CD4-positive, alpha-beta memory T cell (primary cell): ENCODE measurements around the gene DICER1. TPM values are rescaled to one million over a fixed set of nuclear protein-coding genes. Genes with fewer than 3 reads are reported as not detected.
A peak's percentile ranks its signal among the peaks of the same experiment; 100 is the strongest.

Experiments used
- CTCF ChIA-PET: fragments of 350-600 bp; sonication (Branson Sonifier 250); formaldehyde crosslinking; loops from one replicate; lab custom pipeline; 2021; ENCODE audit warnings: inconsistent platforms; ENCODE audit not compliant: partially characterized antibody; lab: Charles Lee
- POLR2A ChIA-PET: fragments of 350-600 bp; sonication (Branson Sonifier 250); formaldehyde crosslinking; loops from one replicate; lab custom pipeline; 2021; ENCODE audit not compliant: partially characterized antibody; lab: Charles Lee
- DNase-seq, 5 donors: peaks; one replicate each; pipeline versions ENCODE4 v3.0.0 to v3.0.0-alpha.2; 2020 to 2022; ENCODE audit warnings: mixed read lengths in 1 of 5
- H3K27ac ChIP-seq: one replicate; pipeline ENCODE4 v1.7.0; 2013; ENCODE audit warnings: low read depth, low read length
- H3K27me3 ChIP-seq: 2 replicates; pipeline ENCODE4 v1.7.0; 2013; ENCODE audit warnings: mild to moderate bottlenecking, low read length, moderate library complexity; ENCODE audit not compliant: insufficient read depth
- H3K36me3 ChIP-seq: 2 replicates; pipeline ENCODE4 v1.7.0; 2013; ENCODE audit warnings: mild to moderate bottlenecking, low read length, moderate library complexity; ENCODE audit not compliant: insufficient read depth
- H3K4me1 ChIP-seq: 2 replicates; pipeline ENCODE4 v1.7.0; 2013; ENCODE audit warnings: mild to moderate bottlenecking, low read length, moderate library complexity; ENCODE audit not compliant: insufficient read depth
- H3K4me3 ChIP-seq, 2 donors: one replicate each; pipeline ENCODE4 v1.7.0; 2013; ENCODE audit warnings: low read length in 2 of 2, mild to moderate bottlenecking in 1 of 2
- H3K9me3 ChIP-seq, 2 donors: one replicate each; pipeline ENCODE4 v1.7.0; 2013; ENCODE audit warnings: low read length in 2 of 2, control low read depth in 1 of 2; ENCODE audit not compliant: control insufficient read depth in 1 of 2
- H3K27ac Mint-ChIP-seq, 7 donors: one replicate each; pipeline ENCODE4 v1.8.0; 2020 to 2021; ENCODE audit warnings: mixed read lengths in 7 of 7, mild to moderate bottlenecking in 6 of 7, inconsistent platforms in 3 of 7, moderate library complexity in 3 of 7
- H3K27me3 Mint-ChIP-seq, 2 donors: one replicate each; pipeline ENCODE4 v1.8.0; 2020 to 2021; ENCODE audit warnings: mixed read lengths in 2 of 2
- H3K36me3 Mint-ChIP-seq, 2 donors: one replicate each; pipeline ENCODE4 v1.8.0; 2020 to 2021; ENCODE audit warnings: mixed read lengths in 2 of 2, inconsistent platforms in 1 of 2, mild to moderate bottlenecking in 1 of 2
- H3K4me1 Mint-ChIP-seq, 4 donors: one replicate each; pipeline ENCODE4 v1.8.0; 2020 to 2021; ENCODE audit warnings: mixed read lengths in 4 of 4, mild to moderate bottlenecking in 1 of 4
- H3K4me3 Mint-ChIP-seq, 8 donors: one replicate each; pipeline ENCODE4 v1.8.0; 2020 to 2021; ENCODE audit warnings: mixed read lengths in 8 of 8, mild to moderate bottlenecking in 7 of 8, moderate library complexity in 6 of 8, inconsistent platforms in 3 of 8
- H3K9me3 Mint-ChIP-seq, 8 donors: one replicate each; pipeline ENCODE4 v1.8.0; 2020 to 2021; ENCODE audit warnings: mixed read lengths in 8 of 8, mild to moderate bottlenecking in 5 of 8, inconsistent platforms in 3 of 8, moderate library complexity in 1 of 8
- intact Hi-C: fragments of 100-400 bp; cut with micrococcal nuclease; formaldehyde crosslinking; loops from one replicate; pipeline ENCODE4 v1.15.1; 2023
- polyA plus RNA-seq, 2 donors: library from polyadenylated mRNA; unstranded; fragments of 300-500 nt; fragmentation: Illumina TruSeq; gene quantifications; one replicate each; pipeline ENCODE4 v1.2.3, GENCODE V29; 2021
- total RNA-seq, 2 experiments: library from RNA; stranded (reverse); gene quantifications; one replicate each; pipeline ENCODE4 v1.2.3, GENCODE V29; 2021

Gene DICER1
- total and polyA plus RNA-seq, 4 experiments from 2014 or later, result 8.8 to 62.8 (median 36.8) TPM

GRCh38 chr14:95157048-95157326 lies 342 bp downstream of the DICER1 start:
- H3K4me3 ChIP-seq, result peak overlapping the region in 1 of 2 donors; percentile 88
- no peak for DNase-seq
- Mint-ChIP-seq H3K4me1 (peaks cover 34 to 56% (median 44%) of the 10 kb centered on the region in 4 donors), H3K27me3 (no peaks in the 10 kb centered on the region), H3K36me3 (peaks cover 4 to 13% of the 10 kb centered on the region in 2 donors), H3K27ac (peak overlapping the region in 2 of 7 donors; percentile 98 to 99), H3K4me3 (peak overlapping the region in 6 of 8 donors; percentile 95 to 99 (median 98)), H3K9me3 (peaks cover 0 to 2% (median 0%) of the 10 kb centered on the region in 8 donors)
- intact Hi-C loops, result loop anchor here (1.0 to 5.0 kb wide), 2 partner anchors 360 to 377 kb away; partner anchors contain the start of gene SYNE3
- H3K27me3 ChIP-seq, result no peaks in the 10 kb centered on the region
- ChIA-PET CTCF (no interaction called here), POLR2A (interaction anchor here (1.1 to 1.3 kb wide), 4 partner anchors 25 to 367 kb away, joined by 3 to 4 read pairs (median 4); no protein-coding TSS in a partner anchor)
- peak overlapping the region; percentile 83 for H3K27ac ChIP-seq
- peaks cover 49% of the 10 kb centered on the region for H3K4me1 ChIP-seq
- H3K9me3 ChIP-seq, result no peaks in the 10 kb centered on the region
- no peaks in the 10 kb centered on the region for H3K36me3 ChIP-seq

DNA sequence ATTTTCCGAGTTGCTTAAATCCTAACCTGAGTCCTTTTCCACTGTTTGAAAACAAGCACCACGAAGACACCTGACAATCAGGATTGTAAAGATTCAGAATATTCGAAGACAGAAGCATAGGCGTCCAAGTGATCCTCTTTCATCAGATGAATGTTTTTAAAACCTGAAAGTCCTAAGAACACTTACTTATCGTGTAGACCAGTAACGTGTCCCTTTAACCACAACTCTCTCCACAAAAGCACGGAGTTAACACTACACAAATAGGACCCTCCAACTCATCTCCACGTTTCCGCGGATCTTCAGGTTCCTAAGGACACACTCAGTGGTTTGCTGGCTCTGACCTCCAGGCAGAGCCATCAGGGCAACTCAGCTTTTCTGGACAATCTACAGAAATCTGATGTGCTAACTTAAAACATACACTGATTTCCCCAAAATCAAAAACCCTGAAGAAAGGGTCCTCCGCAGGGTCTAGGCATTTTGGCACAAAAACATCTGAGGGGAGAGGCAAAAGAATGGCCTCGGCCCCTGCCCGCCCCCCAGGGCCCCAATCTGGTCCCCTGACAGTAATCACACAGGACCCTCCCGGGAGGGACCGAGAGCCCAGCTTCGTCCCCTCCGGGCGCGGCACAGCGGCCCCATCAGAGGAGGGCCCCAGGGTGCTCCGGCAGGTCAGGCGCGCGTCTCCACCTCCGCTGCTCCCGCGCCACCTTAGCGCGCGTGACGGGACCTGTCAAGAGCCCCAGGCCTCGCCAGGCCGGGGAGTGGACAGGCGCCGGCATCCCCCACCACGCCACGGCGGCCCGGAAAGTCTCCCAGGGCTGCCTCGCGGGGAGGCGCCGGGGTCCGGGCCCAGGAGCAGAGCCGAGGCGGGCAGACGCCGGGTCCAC lies 925 bp downstream of the DICER1 start:
- peaks cover 37 to 61% (median 48%) of the 10 kb centered on the region in 4 donors for H3K4me1 Mint-ChIP-seq

GRCh38 chr14:95155045-95155444 lies 2.3 kb downstream of the DICER1 start:
- Histone ChIP-seq H3K27me3 (no peaks in the 10 kb centered on the region), H3K27ac (no peak overlapping the region), H3K36me3 (no peaks in the 10 kb centered on the region), H3K4me1 (peaks cover 67% of the 10 kb centered on the region), H3K4me3 (peak overlapping the region in 1 of 2 donors; percentile 6), H3K9me3 (no peaks in the 10 kb centered on the region)
- peak overlapping the region; percentile 68 to 98 (median 87) for H3K4me3 Mint-ChIP-seq
- intact Hi-C loops, result loop anchor here (5.0 kb wide), 1 partner anchor 362 kb away; the partner anchor contains the start of gene SYNE3
- H3K27me3 Mint-ChIP-seq, result no peaks in the 10 kb centered on the region
- peaks cover 42 to 71% (median 58%) of the 10 kb centered on the region in 4 donors for H3K4me1 Mint-ChIP-seq
- peaks cover 4 to 13% of the 10 kb centered on the region in 2 donors for H3K36me3 Mint-ChIP-seq
- no peak for DNase-seq
- CTCF ChIA-PET, result no interaction called here
- H3K9me3 Mint-ChIP-seq, result peaks cover 0 to 2% (median 0%) of the 10 kb centered on the region in 8 donors
- H3K27ac Mint-ChIP-seq, result peak overlapping the region in 6 of 7 donors; percentile 43 to 93 (median 82)
- POLR2A ChIA-PET, result no interaction called here

More for the DNA sequence above, 925 bp downstream of the DICER1 start:
- H3K36me3 ChIP-seq, result no peaks in the 10 kb centered on the region
- ChIA-PET POLR2A (interaction anchor here (1.5 kb wide), 1 partner anchor 15 kb away, joined by 3 read pairs; no protein-coding TSS in a partner anchor), CTCF (no interaction called here)
- no peaks in the 10 kb centered on the region for H3K27me3 ChIP-seq
- intact Hi-C loops, result loop anchor here (1.0 to 5.0 kb wide), 2 partner anchors 361 to 378 kb away; partner anchors contain the start of gene SYNE3
- peak overlapping the region; percentile 81 to 98 (median 87) for H3K4me3 Mint-ChIP-seq
- no peaks in the 10 kb centered on the region for H3K9me3 ChIP-seq
- H3K9me3 Mint-ChIP-seq, result peaks cover 0 to 2% (median 0%) of the 10 kb centered on the region in 8 donors
- peak overlapping the region; percentile 83 for H3K27ac ChIP-seq
- peak overlapping the region; percentile 73 to 88 for H3K4me3 ChIP-seq
- DNase-seq, result peak in 1 of 5 donors; percentile 11
- peak overlapping the region; percentile 80 to 93 (median 89) for H3K27ac Mint-ChIP-seq
- peaks cover 55% of the 10 kb centered on the region for H3K4me1 ChIP-seq
- H3K36me3 Mint-ChIP-seq, result peaks cover 4 to 13% of the 10 kb centered on the region in 2 donors
- H3K27me3 Mint-ChIP-seq, result no peaks in the 10 kb centered on the region

- peaks cover 7 to 13% of the 10 kb centered on the region in 2 donors for H3K36me3 Mint-ChIP-seq
- Histone ChIP-seq H3K4me1 (peaks cover 79% of the 10 kb centered on the region), H3K36me3 (no peaks in the 10 kb centered on the region), H3K9me3 (no peaks in the 10 kb centered on the region), H3K4me3 (no peak overlapping the region), H3K27me3 (no peaks in the 10 kb centered on the region), H3K27ac (no peak overlapping the region)
- peak overlapping the region in 6 of 8 donors; percentile 36 to 98 (median 68) for H3K4me3 Mint-ChIP-seq
- POLR2A ChIA-PET, result no interaction called here
- H3K27me3 Mint-ChIP-seq, result no peaks in the 10 kb centered on the region
- peaks cover 48 to 81% (median 68%) of the 10 kb centered on the region in 4 donors for H3K4me1 Mint-ChIP-seq
- no peak for DNase-seq
- CTCF ChIA-PET, result no interaction called here
- peak overlapping the region in 3 of 7 donors; percentile 12 to 48 (median 20) for H3K27ac Mint-ChIP-seq
- H3K9me3 Mint-ChIP-seq, result peaks cover 0 to 2% (median 0%) of the 10 kb centered on the region in 8 donors
- intact Hi-C loops, result no loop called here
Observed at GRCh38 chr14:95153866-95154265, 3.5 kb downstream of the DICER1 start.

GRCh38 chr14:95151561-95151960 lies 5.8 kb downstream of the DICER1 start:
- no peaks in the 10 kb centered on the region for H3K27me3 ChIP-seq
- H3K4me1 ChIP-seq, result peaks cover 74% of the 10 kb centered on the region
- H3K36me3 Mint-ChIP-seq, result peaks cover 13 to 17% of the 10 kb centered on the region in 2 donors
- peaks cover 51 to 90% (median 75%) of the 10 kb centered on the region in 4 donors for H3K4me1 Mint-ChIP-seq
- no peaks in the 10 kb centered on the region for H3K36me3 ChIP-seq
- H3K27me3 Mint-ChIP-seq, result no peaks in the 10 kb centered on the region
- no peak overlapping the region for H3K27ac ChIP-seq
- intact Hi-C loops, result no loop called here
- H3K4me3 Mint-ChIP-seq, result peak overlapping the region in 4 of 8 donors; percentile 23 to 47 (median 43)
- DNase-seq, result no peak
- no peak overlapping the region for H3K4me3 ChIP-seq
- peaks cover 0 to 4% (median 0%) of the 10 kb centered on the region in 8 donors for H3K9me3 Mint-ChIP-seq
- POLR2A ChIA-PET, result no interaction called here
- no peaks in the 10 kb centered on the region for H3K9me3 ChIP-seq
- peak overlapping the region in 1 of 7 donors; percentile 3 for H3K27ac Mint-ChIP-seq
- CTCF ChIA-PET, result no interaction called here

GRCh38 chr14:95150910-95151309 lies 6.4 kb downstream of the DICER1 start:
- no peaks in the 10 kb centered on the region for H3K36me3 ChIP-seq
- Mint-ChIP-seq H3K4me3 (peak overlapping the region in 2 of 8 donors; percentile 22 to 26), H3K27me3 (no peaks in the 10 kb centered on the region), H3K9me3 (peaks cover 0 to 9% (median 3%) of the 10 kb centered on the region in 8 donors), H3K27ac (no peak overlapping the region), H3K4me1 (peaks cover 51 to 92% (median 74%) of the 10 kb centered on the region in 4 donors), H3K36me3 (peaks cover 15 to 24% of the 10 kb centered on the region in 2 donors)
- H3K4me1 ChIP-seq, result peaks cover 67% of the 10 kb centered on the region
- intact Hi-C loops, result no loop called here
- CTCF ChIA-PET, result interaction anchor here (1.6 to 1.7 kb wide), 2 partner anchors 9 to 45 kb away, joined by 4 to 5 read pairs; no protein-coding TSS in a partner anchor
- no peak for DNase-seq
- POLR2A ChIA-PET, result no interaction called here
- H3K9me3 ChIP-seq, result no peaks in the 10 kb centered on the region
- no peaks in the 10 kb centered on the region for H3K27me3 ChIP-seq
- H3K4me3 ChIP-seq, result no peak overlapping the region
- no peak overlapping the region for H3K27ac ChIP-seq

- Histone ChIP-seq H3K9me3 (no peaks in the 10 kb centered on the region), H3K4me1 (peaks cover 54% of the 10 kb centered on the region), H3K27ac (no peak overlapping the region), H3K27me3 (no peaks in the 10 kb centered on the region), H3K36me3 (no peaks in the 10 kb centered on the region), H3K4me3 (no peak overlapping the region)
- ChIA-PET POLR2A (no interaction called here), CTCF (interaction anchor here (1.6 to 1.7 kb wide), 3 partner anchors 10 to 47 kb away, joined by 4 to 5 read pairs (median 5); no protein-coding TSS in a partner anchor)
- Mint-ChIP-seq H3K9me3 (peaks cover 2 to 21% (median 13%) of the 10 kb centered on the region in 8 donors), H3K36me3 (peaks cover 21 to 36% of the 10 kb centered on the region in 2 donors), H3K4me1 (peaks cover 40 to 88% (median 71%) of the 10 kb centered on the region in 4 donors), H3K27me3 (no peaks in the 10 kb centered on the region), H3K27ac (peak overlapping the region in 1 of 7 donors; percentile 25), H3K4me3 (peak overlapping the region in 2 of 8 donors; percentile 11 to 20)
- intact Hi-C loops, result no loop called here
- no peak for DNase-seq
Observed at GRCh38 chr14:95149441-95149840, 7.9 kb downstream of the DICER1 start.
